Measurements from ENCODE around the gene HABP2. TPM values are rescaled to one million over a fixed set of nuclear protein-coding genes. Genes with fewer than 3 reads are reported as not detected.
A peak's percentile ranks its signal among the peaks of the same experiment; 100 is the strongest.

The HABP2 gene
- total RNA-seq, 1 experiment from 2014 or later = 0.09 TPM

DNA sequence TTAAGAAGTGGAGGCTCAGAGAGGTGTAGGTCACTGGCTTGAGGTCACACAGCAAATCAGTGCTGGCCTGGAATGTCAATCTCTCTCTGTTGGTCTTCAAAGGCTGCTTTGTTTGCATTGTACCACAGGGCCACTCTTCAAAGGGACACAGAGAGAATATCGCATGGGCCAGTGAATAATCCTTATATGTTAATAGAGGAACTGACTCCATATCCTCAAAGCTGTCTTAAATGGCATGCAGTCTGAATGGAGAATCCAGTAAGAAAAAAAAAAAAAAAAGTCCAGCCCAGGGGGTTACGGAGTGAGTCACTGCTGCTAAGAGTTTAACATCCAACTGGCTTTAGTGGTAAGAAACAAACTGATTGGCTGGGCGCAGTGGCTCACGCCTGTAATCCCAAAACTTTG, 56.9 kb downstream of the HABP2 start:
- DNase-seq (ENCODE audit: low spot score) (no peak), ATAC-seq (no peak)
- Mint-ChIP-seq H3K27me3 (ENCODE audit: low read depth) (peaks cover 26% of the 10 kb centered on the region), H3K4me1 (peaks cover 42% of the 10 kb centered on the region), H3K4me3 (no peak overlapping the region), H3K36me3 (no peaks in the 10 kb centered on the region), H3K27ac (no peak overlapping the region), H3K9me3 (no peaks in the 10 kb centered on the region)
- ChIA-PET POLR2A (no interaction called here), CTCF (interaction anchor here (1.0 kb wide), 1 partner anchor 46 kb away, joined by 3 read pairs; no protein-coding TSS in a partner anchor)
- TF ChIP-seq FOXP1 (CRISPR knock-in tag; IDR thresholded peaks at IDR 0.05; ENCODE audit: borderline replicate concordance) (no peak), ZNF671 (CRISPR knock-in tag; IDR thresholded peaks at IDR 0.05) (no peak), HMGA2 (CRISPR knock-in tag; IDR thresholded peaks at IDR 0.05) (no peak), RELA (CRISPR knock-in tag; IDR thresholded peaks at IDR 0.05; ENCODE audit: borderline replicate concordance) (no peak)
- TF ChIP-seq, protein P1, sequence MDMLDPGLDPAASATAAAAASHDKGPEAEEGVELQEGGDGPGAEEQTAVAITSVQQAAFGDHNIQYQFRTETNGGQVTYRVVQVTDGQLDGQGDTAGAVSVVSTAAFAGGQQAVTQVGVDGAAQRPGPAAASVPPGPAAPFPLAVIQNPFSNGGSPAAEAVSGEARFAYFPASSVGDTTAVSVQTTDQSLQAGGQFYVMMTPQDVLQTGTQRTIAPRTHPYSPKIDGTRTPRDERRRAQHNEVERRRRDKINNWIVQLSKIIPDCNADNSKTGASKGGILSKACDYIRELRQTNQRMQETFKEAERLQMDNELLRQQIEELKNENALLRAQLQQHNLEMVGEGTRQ (CRISPR knock-in tag; IDR thresholded peaks at IDR 0.05) = no peak
- TF ChIP-seq, protein P2, sequence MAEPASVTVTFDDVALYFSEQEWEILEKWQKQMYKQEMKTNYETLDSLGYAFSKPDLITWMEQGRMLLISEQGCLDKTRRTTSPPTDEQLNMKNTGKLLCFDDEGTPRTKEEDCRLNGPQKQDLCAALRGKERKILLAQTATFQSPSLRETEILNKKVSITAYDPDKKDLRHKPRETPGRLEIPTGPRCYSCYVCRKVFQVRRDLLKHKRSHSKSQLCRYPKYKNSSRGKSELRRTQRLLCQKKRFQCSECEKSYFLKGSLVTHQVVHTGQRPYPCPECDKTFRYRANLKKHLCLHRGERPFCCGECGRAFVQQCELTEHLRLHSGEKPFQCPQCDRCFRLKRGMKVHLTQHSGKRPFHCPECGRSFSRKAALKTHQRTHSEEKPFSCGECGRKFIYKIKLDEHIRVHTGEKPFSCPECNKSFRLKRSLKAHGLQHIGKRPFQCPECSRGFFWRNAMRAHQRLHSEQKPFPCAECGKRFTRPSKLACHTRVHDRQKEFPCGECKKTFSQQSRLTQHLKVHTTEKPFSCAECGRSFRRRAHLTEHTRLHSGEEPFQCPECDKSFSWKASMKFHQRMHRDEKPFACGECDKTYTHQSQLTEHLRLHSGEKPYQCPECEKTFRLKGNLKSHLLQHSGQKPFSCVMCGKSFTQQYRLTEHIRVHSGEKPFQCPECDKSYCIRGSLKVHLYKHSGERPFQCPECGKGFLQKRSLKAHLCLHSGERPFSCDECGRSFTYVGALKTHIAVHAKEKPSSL (CRISPR knock-in tag; conservative IDR thresholded peaks at IDR 0.05) = no peak
- TF ChIP-seq, protein P3, sequence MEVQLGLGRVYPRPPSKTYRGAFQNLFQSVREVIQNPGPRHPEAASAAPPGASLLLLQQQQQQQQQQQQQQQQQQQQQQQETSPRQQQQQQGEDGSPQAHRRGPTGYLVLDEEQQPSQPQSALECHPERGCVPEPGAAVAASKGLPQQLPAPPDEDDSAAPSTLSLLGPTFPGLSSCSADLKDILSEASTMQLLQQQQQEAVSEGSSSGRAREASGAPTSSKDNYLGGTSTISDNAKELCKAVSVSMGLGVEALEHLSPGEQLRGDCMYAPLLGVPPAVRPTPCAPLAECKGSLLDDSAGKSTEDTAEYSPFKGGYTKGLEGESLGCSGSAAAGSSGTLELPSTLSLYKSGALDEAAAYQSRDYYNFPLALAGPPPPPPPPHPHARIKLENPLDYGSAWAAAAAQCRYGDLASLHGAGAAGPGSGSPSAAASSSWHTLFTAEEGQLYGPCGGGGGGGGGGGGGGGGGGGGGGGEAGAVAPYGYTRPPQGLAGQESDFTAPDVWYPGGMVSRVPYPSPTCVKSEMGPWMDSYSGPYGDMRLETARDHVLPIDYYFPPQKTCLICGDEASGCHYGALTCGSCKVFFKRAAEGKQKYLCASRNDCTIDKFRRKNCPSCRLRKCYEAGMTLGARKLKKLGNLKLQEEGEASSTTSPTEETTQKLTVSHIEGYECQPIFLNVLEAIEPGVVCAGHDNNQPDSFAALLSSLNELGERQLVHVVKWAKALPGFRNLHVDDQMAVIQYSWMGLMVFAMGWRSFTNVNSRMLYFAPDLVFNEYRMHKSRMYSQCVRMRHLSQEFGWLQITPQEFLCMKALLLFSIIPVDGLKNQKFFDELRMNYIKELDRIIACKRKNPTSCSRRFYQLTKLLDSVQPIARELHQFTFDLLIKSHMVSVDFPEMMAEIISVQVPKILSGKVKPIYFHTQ (CRISPR knock-in tag; IDR thresholded peaks at IDR 0.05) = no peak
- TF ChIP-seq, protein P4, sequence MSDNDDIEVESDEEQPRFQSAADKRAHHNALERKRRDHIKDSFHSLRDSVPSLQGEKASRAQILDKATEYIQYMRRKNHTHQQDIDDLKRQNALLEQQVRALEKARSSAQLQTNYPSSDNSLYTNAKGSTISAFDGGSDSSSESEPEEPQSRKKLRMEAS (CRISPR knock-in tag; IDR thresholded peaks at IDR 0.05) = no peak

DNA sequence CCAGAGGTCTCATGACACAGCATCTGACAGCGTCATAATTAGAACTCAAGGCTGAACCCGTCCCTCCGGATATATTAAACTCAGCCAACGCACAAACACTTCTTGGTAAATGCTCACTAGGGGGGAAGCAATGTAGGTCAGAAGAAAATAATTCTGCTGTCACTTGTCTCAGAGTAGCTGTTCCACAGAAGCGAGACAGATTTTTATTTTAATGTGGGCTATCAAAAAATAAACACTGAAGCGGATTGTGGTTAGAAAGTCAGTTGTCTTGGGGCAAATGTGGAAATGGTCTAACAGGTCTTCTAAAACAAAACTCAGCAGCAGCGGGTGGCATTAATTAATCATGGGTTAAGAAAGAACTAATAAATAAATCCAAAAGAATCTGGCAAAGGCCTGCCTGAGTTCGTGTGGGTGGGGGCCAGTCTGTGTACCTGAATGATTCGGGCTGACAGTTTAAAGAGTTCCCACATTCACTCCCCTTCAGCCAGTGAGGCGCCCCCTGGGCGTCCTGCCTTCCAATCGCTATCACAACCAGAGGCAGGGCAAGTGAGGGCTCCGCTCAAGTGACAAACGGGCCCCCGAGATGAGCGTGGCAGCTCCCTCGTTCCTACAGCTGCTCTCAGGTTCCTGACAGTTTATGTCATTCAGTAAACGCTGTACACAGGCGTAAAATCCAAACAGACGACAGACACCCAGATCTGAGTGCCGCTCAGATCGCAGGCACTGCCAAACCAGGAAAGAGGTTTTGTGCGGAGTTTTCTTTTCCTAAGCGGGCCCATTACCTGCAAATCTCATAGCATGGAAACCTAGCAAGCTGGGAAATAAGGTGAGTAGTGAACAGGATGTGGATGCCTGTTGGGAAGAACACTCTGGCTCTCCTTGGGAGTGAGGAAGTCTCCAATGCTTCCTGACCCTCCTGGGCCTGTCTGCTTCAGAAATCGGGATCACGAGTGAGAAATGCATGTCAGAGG, 58.1 kb downstream of the HABP2 start:
- no peak overlapping the region for H3K4me3 Mint-ChIP-seq
- H3K27ac Mint-ChIP-seq = no peak overlapping the region
- ATAC-seq (peak; percentile 91), DNase-seq (ENCODE audit: low spot score) (peak; percentile 48)
- peaks cover 53% of the 10 kb centered on the region for H3K4me1 Mint-ChIP-seq
- H3K9me3 Mint-ChIP-seq = no peaks in the 10 kb centered on the region
- POLR2A ChIA-PET = no interaction called here
- no peaks in the 10 kb centered on the region for H3K36me3 Mint-ChIP-seq
- peaks cover 38% of the 10 kb centered on the region for H3K27me3 Mint-ChIP-seq (ENCODE audit: low read depth)
- CTCF ChIA-PET = interaction anchor here (1.8 kb wide), 1 partner anchor 48 kb away, joined by 5 read pairs; no protein-coding TSS in a partner anchor
- TF ChIP-seq ESRRA (CRISPR knock-in tag; IDR thresholded peaks at IDR 0.05; ENCODE audit: borderline replicate concordance) = no peak
- TF ChIP-seq GTF2I (CRISPR knock-in tag; conservative IDR thresholded peaks at IDR 0.05) = no peak
- TF ChIP-seq, protein P5, sequence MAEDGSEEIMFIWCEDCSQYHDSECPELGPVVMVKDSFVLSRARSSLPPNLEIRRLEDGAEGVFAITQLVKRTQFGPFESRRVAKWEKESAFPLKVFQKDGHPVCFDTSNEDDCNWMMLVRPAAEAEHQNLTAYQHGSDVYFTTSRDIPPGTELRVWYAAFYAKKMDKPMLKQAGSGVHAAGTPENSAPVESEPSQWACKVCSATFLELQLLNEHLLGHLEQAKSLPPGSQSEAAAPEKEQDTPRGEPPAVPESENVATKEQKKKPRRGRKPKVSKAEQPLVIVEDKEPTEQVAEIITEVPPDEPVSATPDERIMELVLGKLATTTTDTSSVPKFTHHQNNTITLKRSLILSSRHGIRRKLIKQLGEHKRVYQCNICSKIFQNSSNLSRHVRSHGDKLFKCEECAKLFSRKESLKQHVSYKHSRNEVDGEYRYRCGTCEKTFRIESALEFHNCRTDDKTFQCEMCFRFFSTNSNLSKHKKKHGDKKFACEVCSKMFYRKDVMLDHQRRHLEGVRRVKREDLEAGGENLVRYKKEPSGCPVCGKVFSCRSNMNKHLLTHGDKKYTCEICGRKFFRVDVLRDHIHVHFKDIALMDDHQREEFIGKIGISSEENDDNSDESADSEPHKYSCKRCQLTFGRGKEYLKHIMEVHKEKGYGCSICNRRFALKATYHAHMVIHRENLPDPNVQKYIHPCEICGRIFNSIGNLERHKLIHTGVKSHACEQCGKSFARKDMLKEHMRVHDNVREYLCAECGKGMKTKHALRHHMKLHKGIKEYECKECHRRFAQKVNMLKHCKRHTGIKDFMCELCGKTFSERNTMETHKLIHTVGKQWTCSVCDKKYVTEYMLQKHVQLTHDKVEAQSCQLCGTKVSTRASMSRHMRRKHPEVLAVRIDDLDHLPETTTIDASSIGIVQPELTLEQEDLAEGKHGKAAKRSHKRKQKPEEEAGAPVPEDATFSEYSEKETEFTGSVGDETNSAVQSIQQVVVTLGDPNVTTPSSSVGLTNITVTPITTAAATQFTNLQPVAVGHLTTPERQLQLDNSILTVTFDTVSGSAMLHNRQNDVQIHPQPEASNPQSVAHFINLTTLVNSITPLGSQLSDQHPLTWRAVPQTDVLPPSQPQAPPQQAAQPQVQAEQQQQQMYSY (CRISPR knock-in tag; IDR thresholded peaks at IDR 0.05) = no peak
- TF ChIP-seq JUN (CRISPR knock-in tag; IDR thresholded peaks at IDR 0.05) = no peak
- TF ChIP-seq, protein P6, sequence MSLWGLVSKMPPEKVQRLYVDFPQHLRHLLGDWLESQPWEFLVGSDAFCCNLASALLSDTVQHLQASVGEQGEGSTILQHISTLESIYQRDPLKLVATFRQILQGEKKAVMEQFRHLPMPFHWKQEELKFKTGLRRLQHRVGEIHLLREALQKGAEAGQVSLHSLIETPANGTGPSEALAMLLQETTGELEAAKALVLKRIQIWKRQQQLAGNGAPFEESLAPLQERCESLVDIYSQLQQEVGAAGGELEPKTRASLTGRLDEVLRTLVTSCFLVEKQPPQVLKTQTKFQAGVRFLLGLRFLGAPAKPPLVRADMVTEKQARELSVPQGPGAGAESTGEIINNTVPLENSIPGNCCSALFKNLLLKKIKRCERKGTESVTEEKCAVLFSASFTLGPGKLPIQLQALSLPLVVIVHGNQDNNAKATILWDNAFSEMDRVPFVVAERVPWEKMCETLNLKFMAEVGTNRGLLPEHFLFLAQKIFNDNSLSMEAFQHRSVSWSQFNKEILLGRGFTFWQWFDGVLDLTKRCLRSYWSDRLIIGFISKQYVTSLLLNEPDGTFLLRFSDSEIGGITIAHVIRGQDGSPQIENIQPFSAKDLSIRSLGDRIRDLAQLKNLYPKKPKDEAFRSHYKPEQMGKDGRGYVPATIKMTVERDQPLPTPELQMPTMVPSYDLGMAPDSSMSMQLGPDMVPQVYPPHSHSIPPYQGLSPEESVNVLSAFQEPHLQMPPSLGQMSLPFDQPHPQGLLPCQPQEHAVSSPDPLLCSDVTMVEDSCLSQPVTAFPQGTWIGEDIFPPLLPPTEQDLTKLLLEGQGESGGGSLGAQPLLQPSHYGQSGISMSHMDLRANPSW (CRISPR knock-in tag; conservative IDR thresholded peaks at IDR 0.05; ENCODE audit: low read depth) = no peak
- TF ChIP-seq, protein P7, sequence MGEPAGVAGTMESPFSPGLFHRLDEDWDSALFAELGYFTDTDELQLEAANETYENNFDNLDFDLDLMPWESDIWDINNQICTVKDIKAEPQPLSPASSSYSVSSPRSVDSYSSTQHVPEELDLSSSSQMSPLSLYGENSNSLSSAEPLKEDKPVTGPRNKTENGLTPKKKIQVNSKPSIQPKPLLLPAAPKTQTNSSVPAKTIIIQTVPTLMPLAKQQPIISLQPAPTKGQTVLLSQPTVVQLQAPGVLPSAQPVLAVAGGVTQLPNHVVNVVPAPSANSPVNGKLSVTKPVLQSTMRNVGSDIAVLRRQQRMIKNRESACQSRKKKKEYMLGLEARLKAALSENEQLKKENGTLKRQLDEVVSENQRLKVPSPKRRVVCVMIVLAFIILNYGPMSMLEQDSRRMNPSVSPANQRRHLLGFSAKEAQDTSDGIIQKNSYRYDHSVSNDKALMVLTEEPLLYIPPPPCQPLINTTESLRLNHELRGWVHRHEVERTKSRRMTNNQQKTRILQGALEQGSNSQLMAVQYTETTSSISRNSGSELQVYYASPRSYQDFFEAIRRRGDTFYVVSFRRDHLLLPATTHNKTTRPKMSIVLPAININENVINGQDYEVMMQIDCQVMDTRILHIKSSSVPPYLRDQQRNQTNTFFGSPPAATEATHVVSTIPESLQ (CRISPR knock-in tag; IDR thresholded peaks at IDR 0.05) = no peak
- no peak for TF ChIP-seq NR3C1 (CRISPR knock-in tag; conservative IDR thresholded peaks at IDR 0.05; ENCODE audit: low read depth)
- TF ChIP-seq, protein P8, sequence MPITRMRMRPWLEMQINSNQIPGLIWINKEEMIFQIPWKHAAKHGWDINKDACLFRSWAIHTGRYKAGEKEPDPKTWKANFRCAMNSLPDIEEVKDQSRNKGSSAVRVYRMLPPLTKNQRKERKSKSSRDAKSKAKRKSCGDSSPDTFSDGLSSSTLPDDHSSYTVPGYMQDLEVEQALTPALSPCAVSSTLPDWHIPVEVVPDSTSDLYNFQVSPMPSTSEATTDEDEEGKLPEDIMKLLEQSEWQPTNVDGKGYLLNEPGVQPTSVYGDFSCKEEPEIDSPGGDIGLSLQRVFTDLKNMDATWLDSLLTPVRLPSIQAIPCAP (CRISPR knock-in tag; IDR thresholded peaks at IDR 0.05) = no peak

All from WTC11 (cell line).